ENCODE data around the gene ZNF628.

Gene ZNF628

GRCh38 chr19:55451163-55451964, 25.1 kb upstream of the ZNF628 start:
- no peak for DNase-seq

GRCh38 chr19:55451965-55452748, 24.3 kb upstream of the ZNF628 start:
- no peak for DNase-seq

- peak; percentile 63 for DNase-seq
Observed at GRCh38 chr19:55452749-55453346, 23.6 kb upstream of the ZNF628 start.

- no peak for DNase-seq
Observed at GRCh38 chr19:55453511-55454260, 22.7 kb upstream of the ZNF628 start.

- peak; percentile 56 for DNase-seq
Observed at GRCh38 chr19:55454787-55455243, 21.6 kb upstream of the ZNF628 start.

- DNase-seq = no peak
Observed at GRCh38 chr19:55455576-55456235, 20.7 kb upstream of the ZNF628 start.

GRCh38 chr19:55456347-55456746, 20.1 kb upstream of the ZNF628 start:
- no peak for DNase-seq

GRCh38 chr19:55457683-55458457, 18.5 kb upstream of the ZNF628 start:
- no peak for DNase-seq

GRCh38 chr19:55459551-55459949, 16.9 kb upstream of the ZNF628 start:
- no peak for DNase-seq

- no peak for DNase-seq
Observed at GRCh38 chr19:55459950-55460657, 16.3 kb upstream of the ZNF628 start.

GRCh38 chr19:55460670-55461258, 15.7 kb upstream of the ZNF628 start:
- peak; percentile 70 for DNase-seq

- peak; percentile 100 for DNase-seq
Observed at GRCh38 chr19:55461259-55461973, 15.0 kb upstream of the ZNF628 start, which contains the start of gene ISOC2. Gene ISOC2, minus strand, starts transcription at chr19:55461642. Its CDS starts 5,156 bp downstream, at chr19:55456486.

- no peak for DNase-seq
Observed at GRCh38 chr19:55461974-55462626, 14.3 kb upstream of the ZNF628 start.

- DNase-seq = no peak
Observed at GRCh38 chr19:55462722-55463121, 13.7 kb upstream of the ZNF628 start.

GRCh38 chr19:55463583-55464031, 12.8 kb upstream of the ZNF628 start:
- DNase-seq = no peak

GRCh38 chr19:55464039-55464661, 12.3 kb upstream of the ZNF628 start:
- DNase-seq = no peak

GRCh38 chr19:55464662-55465054, 11.8 kb upstream of the ZNF628 start, which contains the start of gene C19orf85:
Gene C19orf85, minus strand, starts transcription at chr19:55464751. Its CDS starts 197 bp downstream, at chr19:55464554.
- no peak for DNase-seq
